Measurements from ENCODE around the gene MACROD2.

Gene MACROD2

GRCh38 chr20:14647016-14647415, 651.7 kb downstream of the MACROD2 start:
- DNase-seq (ENCODE audit: low spot score): no peak

- DNase-seq (ENCODE audit: low spot score): no peak
Measured at GRCh38 chr20:14649662-14650061, 654.3 kb downstream of the MACROD2 start.

GRCh38 chr20:14657266-14658005, 662.1 kb downstream of the MACROD2 start:
- DNase-seq (ENCODE audit: low spot score): no peak

DNA sequence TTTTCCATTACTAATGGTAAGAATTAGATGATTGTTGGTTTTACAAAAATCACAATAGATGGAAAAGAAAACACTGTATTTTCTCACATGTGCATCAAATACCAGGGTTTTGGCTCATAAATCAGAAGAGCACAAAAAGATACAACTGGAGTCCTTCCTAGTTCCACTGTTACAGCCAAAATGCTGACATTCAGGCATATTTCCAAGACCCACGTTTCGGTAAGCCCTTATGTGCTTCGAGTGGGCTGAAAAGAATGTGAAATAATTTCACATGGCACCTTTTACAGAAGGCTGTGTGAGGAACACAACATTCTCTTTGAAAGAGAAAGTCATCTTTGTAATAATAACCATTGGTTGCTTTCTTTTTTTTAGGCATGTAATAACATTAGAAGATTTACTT, 668.8 kb downstream of the MACROD2 start:
- no peak for DNase-seq (ENCODE audit: low spot score)

- no peak for DNase-seq (ENCODE audit: low spot score)
Measured at GRCh38 chr20:14666696-14667095, 671.4 kb downstream of the MACROD2 start.

DNA sequence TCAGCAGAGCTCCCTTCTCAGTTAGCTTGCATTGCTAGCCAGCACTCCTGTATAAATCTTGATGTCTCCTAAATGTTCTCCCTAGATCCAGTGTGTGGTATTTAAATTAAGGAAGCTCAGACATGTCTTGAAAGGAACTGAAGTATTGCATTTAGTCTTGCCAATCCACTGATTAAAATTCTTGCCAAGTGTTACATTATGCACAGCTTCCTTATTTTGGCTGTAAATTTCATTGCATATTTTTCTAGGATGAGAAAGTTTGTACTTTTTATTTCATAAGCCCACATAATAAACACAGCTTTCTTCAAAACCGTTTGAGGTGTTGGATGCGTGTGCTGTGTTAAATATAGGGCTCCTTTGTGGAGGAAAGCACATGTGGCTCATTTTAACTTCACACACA, 671.9 kb downstream of the MACROD2 start:
- no peak for DNase-seq (ENCODE audit: low spot score)

DNA sequence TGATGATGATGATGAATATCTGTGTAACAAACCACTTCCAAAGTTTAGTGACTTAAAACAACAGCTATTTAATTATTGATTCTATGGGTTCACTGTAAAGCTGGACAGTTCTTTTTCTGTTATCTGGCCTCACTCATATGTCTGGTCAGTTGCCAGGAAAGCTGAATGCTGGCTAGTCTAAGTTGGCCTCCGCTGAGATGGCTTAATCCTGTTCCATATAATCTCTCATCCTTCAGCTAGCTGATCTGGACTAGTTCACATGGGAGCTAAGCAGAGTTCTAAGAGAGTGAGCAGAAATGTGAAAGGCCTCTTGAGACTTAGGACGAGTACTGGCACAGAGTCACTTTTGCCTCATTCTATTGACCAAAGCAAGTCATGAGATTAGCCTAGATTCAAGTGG, 676.8 kb downstream of the MACROD2 start:
- no peak for DNase-seq (ENCODE audit: low spot score)

DNA sequence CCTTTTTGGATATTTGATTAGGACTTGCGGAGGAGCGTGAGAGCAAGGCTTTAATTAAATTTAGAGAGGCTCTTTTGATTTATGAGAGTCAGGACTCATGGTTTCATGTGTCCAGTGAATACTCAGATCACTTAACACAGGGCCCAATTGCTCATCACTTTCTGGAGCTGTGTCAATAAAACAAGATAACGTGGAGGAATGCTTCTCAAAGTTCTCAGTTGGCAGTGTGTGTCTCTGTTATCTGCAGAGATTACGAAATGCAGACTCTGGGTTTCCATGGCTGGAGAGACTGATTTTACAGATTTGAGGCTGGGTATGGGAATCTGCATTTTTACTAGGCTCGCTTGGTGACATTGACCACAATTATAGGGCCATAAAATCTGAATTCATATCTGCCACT, 677.8 kb downstream of the MACROD2 start:
- no peak for DNase-seq (ENCODE audit: low spot score)

- no peak for DNase-seq (ENCODE audit: low spot score)
Measured at GRCh38 chr20:14677455-14677854, 682.1 kb downstream of the MACROD2 start.

- no peak for DNase-seq (ENCODE audit: low spot score)
Measured at GRCh38 chr20:14685183-14685582, 689.9 kb downstream of the MACROD2 start.

- DNase-seq (ENCODE audit: low spot score): no peak
Measured at GRCh38 chr20:14687313-14687712, 692.0 kb downstream of the MACROD2 start.

DNA sequence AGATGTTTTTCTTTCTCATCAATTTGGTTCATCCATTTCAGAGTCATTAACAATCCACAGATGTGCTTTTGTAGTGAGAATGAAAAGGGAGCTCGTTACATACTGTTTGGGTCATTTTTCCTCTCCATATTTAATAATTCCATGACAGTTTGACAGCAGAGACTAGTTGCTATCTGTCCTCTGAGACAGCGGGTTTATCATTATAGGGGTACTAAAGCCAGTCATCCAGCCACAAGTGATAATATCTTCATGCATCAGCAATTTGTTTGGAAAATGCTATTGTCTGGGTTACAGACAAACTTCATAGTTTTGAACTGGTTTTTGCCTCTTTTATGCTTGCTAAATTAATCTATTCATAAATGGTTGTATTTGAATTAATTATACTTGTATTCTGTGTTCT, 692.7 kb downstream of the MACROD2 start:
- DNase-seq (ENCODE audit: low spot score): no peak

- DNase-seq (ENCODE audit: low spot score): no peak
Measured at GRCh38 chr20:14691994-14692393, 696.7 kb downstream of the MACROD2 start.

GRCh38 chr20:14696478-14696877, 701.2 kb downstream of the MACROD2 start:
- no peak for DNase-seq (ENCODE audit: low spot score)

- no peak for DNase-seq (ENCODE audit: low spot score)
Measured at GRCh38 chr20:14696937-14697336, 701.6 kb downstream of the MACROD2 start.

- no peak for DNase-seq (ENCODE audit: low spot score)
Measured at GRCh38 chr20:14698125-14698524, 702.8 kb downstream of the MACROD2 start.

GRCh38 chr20:14698605-14699373, 703.5 kb downstream of the MACROD2 start:
- DNase-seq (ENCODE audit: low spot score): no peak

DNA sequence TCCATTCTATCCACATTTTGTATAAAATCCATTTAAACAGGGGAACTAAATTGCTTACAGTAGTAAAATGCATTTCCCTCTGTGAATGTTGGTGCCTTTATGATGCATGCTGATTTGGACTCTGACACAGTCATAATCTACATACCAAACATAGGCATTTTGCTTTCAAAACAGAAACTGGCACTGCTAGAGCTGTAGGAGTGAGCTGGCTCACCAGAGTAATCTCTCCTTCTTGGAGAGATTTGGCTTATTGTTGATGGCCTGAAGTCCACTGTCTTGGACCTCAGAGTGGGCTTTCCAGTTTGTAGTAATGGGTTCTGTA, 705.3 kb downstream of the MACROD2 start:
- DNase-seq (ENCODE audit: low spot score): no peak

GRCh38 chr20:14701326-14701725, 706.0 kb downstream of the MACROD2 start:
- DNase-seq (ENCODE audit: low spot score): no peak

GRCh38 chr20:14706555-14706954, 711.2 kb downstream of the MACROD2 start:
- DNase-seq (ENCODE audit: low spot score): no peak

DNA sequence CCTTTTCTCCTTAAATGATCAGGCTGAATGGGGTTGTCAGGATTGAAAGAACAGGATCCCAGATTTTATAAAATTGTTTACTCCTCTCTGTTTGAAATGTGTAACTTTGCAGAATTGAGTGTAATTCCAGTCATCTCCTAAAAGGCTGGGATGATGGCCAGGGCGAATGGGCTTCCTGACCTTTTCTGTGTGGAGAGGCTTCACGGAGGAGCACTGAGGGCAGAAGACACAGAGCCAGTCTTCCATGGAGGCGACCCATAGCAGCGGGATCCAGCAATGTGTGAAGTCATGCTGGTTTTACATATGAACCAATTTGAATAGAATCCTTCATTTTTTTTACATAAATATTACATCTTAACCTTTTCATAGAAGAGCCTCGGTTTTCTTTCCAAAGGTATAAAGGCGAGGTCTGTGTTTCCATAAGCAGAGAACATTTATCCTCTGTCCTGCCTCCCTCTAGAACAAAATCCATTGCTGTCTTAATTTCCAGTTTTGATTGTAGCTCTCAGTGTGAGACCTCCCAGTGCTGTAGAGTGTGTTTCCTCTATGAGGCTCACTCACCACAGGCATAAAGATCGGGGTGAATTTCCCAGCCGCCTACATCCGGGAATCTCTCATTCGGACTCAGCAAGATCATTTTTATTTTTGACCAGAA, 711.8 kb downstream of the MACROD2 start:
- DNase-seq (ENCODE audit: low spot score): no peak

- DNase-seq (ENCODE audit: low spot score): no peak
Measured at GRCh38 chr20:14707865-14708596, 712.7 kb downstream of the MACROD2 start.

GRCh38 chr20:14709439-14709838, 714.1 kb downstream of the MACROD2 start:
- no peak for DNase-seq (ENCODE audit: low spot score)

Data from D341Med (cell line).